Left lung (tissue), 10 donors: ENCODE data around the gene MLKL. TPM values are rescaled to one million over a fixed set of nuclear protein-coding genes. Genes with fewer than 3 reads are reported as not detected.

ENCODE experiments used
- ATAC-seq: fragments of 200-7000 bp; cut with Tn5 transposase; one replicate; pipeline ENCODE4 v1.9.1; 2020; ENCODE audit warnings: moderate library complexity
- DNase-seq, 4 donors: peaks; one replicate each; pipeline ENCODE4 v3.0.0-alpha.2; 2013 to 2020
- H3K27ac ChIP-seq, 2 donors: fragments of 200-600 bp; sonication (generic) in 1 of 2; one replicate each; pipeline versions ENCODE4 v1.5.0 to v1.8.0; 2020 to 2021
- H3K27me3 ChIP-seq, 2 donors: fragments of 200-600 bp; sonication (generic) in 1 of 2; one replicate each; pipeline versions ENCODE4 v1.5.0 to v1.8.0; 2020 to 2021
- H3K36me3 ChIP-seq, 2 donors: fragments of 200-600 bp; sonication (generic) in 1 of 2; one replicate each; pipeline versions ENCODE4 v1.5.0 to v1.8.0; 2020 to 2021
- H3K4me1 ChIP-seq, 2 donors: fragments of 200-600 bp; one replicate each; pipeline ENCODE4 v1.8.0; 2021
- H3K4me3 ChIP-seq, 2 donors: fragments of 200-600 bp; sonication (generic) in 1 of 2; one replicate each; pipeline versions ENCODE4 v1.5.0 to v1.8.0; 2020 to 2021; ENCODE audit warnings: mild to moderate bottlenecking in 1 of 2
- H3K9me3 ChIP-seq, 2 donors: fragments of 200-600 bp; sonication (generic) in 1 of 2; one replicate each; pipeline versions ENCODE4 v1.5.0 to v1.8.0; 2020 to 2021
- CTCF ChIP-seq, 2 donors: fragments of 200-600 bp; sonication (generic) in 1 of 2; IDR thresholded peaks; one replicate each; pipeline versions ENCODE4 v1.5.0 to v1.8.0; 2021; ENCODE audit warnings: antibody characterized with exemption in 2 of 2
- intact Hi-C, 2 donors: fragments of 100-400 bp; cut with DNase I; formaldehyde crosslinking; loops; one replicate each; pipeline versions ENCODE4 v1.11.2 to v1.14.2; 2022
- polyA plus RNA-seq, 6 donors: library from polyadenylated mRNA; unstranded; fragments of 120-200 nt; gene quantifications; one replicate each; pipeline ENCODE4 v1.2.1, GENCODE V29; 2013; ENCODE audit not compliant: insufficient read length in 6 of 6
- total RNA-seq, 2 donors: library from RNA; stranded (reverse); fragmentation: NEBNext Ultra II Directional; extraction: Animal tissue kit (Norgen Biotek cat#: 25700); gene quantifications; one replicate each; pipeline ENCODE4 v1.2.1, GENCODE V29; 2021
- donor health status: DM: no; HTN: yes; CAD: no.
- donor health status: DM: no; HTN: no; CAD: no.

Gene MLKL
- total and polyA plus RNA-seq, 8 donors = 5.2 to 40.5 (median 6.8) TPM

DNA sequence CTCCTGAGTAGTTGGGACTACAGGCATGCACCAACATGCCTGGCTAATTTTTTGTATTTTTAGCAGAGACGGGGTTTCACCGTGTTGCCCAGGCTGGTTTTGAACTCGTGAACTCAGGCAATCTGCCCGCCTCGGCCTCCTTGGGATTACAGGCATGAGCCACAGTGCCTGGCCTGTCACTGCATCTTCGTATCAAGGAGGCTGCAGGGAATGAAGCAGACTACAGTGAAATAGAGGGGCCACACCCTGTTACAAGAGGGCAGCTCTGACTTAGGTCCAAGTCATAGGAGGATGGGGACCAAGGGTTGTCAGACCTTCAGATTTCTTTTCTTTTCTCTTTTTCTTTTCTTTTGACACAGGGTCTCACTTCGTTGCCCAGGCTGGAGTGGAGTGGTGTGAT lies 45.3 kb upstream of the MLKL start:
- no peak overlapping the region for H3K4me3 ChIP-seq
- no peak overlapping the region for H3K27ac ChIP-seq
- no peak for TF ChIP-seq CTCF (IDR thresholded peaks at IDR 0.05)
- ATAC-seq (no peak), DNase-seq (no peak)
- intact Hi-C loops = no loop called here
- H3K4me1 ChIP-seq = no peaks in the 10 kb centered on the region
- no peaks in the 10 kb centered on the region for H3K9me3 ChIP-seq
- H3K27me3 ChIP-seq = peaks cover 0 to 4% of the 10 kb centered on the region in 2 donors
- H3K36me3 ChIP-seq = no peaks in the 10 kb centered on the region

DNA sequence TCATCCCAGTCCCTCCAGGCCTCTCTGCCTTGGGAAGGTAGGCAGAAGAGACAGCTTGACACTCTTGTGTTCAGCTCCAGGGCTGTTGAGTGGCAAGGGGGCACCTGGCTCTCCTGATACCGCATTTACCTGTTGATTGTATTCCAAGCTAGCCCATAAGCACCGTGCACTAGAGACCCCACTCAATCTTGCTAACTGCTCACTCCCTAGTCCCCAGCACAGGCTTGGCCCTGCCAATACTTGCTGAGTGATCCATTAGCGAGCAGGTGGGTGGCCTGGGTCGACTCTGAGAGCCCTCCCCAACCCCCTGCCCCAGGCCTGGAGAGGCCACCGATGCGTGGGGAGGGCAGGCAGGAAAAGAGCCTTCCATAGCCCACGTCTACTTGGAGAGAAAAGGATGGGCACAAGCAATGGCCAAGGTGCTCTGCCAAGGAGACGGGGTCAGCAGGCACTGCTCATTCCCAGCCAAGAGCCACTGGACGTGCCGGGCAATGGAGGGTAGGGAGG lies 44.5 kb upstream of the MLKL start:
- no peak for TF ChIP-seq CTCF (IDR thresholded peaks at IDR 0.05)
- no peak for ATAC-seq
- intact Hi-C loops = no loop called here
- H3K27ac ChIP-seq = no peak overlapping the region
- H3K27me3 ChIP-seq = peaks cover 0 to 4% of the 10 kb centered on the region in 2 donors
- no peaks in the 10 kb centered on the region for H3K36me3 ChIP-seq
- no peak overlapping the region for H3K4me3 ChIP-seq
- peak in 1 of 4 donors; percentile 34 for DNase-seq
- H3K9me3 ChIP-seq = no peaks in the 10 kb centered on the region
- no peaks in the 10 kb centered on the region for H3K4me1 ChIP-seq

DNA sequence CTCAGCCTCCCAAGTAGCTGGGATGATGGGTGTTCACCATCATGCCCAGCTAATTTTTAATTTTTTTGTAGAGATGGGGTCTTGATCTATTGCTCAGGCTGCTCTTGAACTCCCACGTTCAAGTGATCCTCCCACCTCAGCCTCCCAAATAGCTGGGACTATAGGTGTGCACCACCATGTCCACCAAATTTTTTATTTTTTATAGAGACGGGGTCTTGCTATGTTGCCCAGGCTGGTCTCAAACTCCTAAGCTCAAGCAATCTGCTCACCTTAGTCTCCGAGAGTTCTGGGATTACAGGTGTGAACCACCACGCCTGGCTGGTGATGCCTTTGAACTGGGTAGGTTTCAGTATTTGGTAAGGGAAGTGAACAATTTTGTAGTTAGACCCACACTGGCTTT lies 43.9 kb upstream of the MLKL start:
- no peak for ATAC-seq
- H3K4me1 ChIP-seq = no peaks in the 10 kb centered on the region
- intact Hi-C loops = no loop called here
- H3K4me3 ChIP-seq = no peak overlapping the region
- H3K36me3 ChIP-seq = no peaks in the 10 kb centered on the region
- peaks cover 0 to 4% of the 10 kb centered on the region in 2 donors for H3K27me3 ChIP-seq
- no peaks in the 10 kb centered on the region for H3K9me3 ChIP-seq
- H3K27ac ChIP-seq = peak overlapping the region in 1 of 2 donors; percentile 31
- no peak for TF ChIP-seq CTCF (IDR thresholded peaks at IDR 0.05)
- DNase-seq = no peak

DNA sequence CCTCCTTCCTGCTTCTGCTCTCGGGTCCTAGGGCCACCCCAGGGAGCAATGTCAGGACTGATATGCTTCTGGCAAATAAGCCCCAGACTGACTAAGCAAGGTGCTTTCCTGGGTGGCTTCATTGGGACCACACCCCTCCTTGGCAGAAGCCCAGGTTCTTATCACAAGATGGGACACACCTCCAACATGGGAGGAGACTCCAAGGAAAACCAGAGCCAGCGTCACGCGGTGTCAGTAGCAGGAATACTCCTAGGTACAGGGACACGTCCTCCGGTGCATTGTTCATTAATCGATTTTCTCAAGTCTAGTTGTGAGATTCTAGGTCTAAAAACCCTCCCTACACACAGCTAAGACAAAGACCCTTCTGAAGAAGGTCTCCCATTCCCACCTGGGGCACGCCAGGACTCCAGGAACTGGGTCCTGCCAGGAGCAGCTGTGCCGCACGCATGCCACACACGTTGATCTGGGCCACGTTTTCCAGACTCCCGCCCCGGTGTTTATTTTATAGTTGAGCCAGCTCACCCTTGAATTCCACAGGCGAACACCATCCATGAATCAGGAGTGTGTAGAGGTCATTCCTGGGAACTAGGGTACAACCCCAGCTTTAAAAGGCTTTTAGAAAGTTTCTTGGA lies 43.1 kb upstream of the MLKL start:
- no peaks in the 10 kb centered on the region for H3K9me3 ChIP-seq
- TF ChIP-seq CTCF (IDR thresholded peaks at IDR 0.05) = no peak
- intact Hi-C loops = no loop called here
- no peaks in the 10 kb centered on the region for H3K36me3 ChIP-seq
- ATAC-seq = peak; percentile 95
- no peaks in the 10 kb centered on the region for H3K4me1 ChIP-seq
- H3K4me3 ChIP-seq = no peak overlapping the region
- peaks cover 0 to 4% of the 10 kb centered on the region in 2 donors for H3K27me3 ChIP-seq
- peak; percentile 31 to 85 (median 80) for DNase-seq
- H3K27ac ChIP-seq = peak overlapping the region; percentile 3 to 59

DNA sequence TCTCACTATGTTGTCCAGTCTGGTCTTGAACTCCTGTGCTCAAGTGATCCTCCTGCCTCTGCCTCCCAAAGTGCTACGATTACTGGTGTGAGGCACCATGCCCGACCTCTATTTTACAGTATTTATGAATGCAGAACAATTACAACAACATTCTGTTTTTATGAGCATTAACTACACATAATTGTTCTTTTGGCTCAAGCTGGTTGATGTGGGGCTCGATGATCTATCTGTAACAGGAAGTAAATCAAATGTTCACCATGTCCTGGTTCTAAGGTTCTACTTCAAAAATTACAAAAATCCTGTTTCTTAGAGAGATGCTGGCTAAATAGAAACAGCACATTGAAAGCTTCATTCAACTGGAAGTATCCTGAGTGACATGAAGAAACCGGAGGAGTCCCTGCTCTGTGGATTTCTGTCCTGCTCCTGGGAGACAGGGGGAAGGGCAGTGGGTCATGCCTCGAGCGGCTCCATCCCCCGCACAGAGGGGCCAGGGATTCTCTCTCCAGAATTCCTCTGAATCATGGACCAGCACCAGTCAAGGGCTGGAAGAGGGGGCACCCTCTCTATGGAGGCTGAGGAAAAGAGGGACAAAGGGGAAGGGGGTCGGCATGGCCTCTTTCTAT lies 42.5 kb upstream of the MLKL start:
- ATAC-seq (peak; percentile 13), DNase-seq (no peak)
- Histone ChIP-seq H3K27me3 (no peaks in the 10 kb centered on the region), H3K36me3 (no peaks in the 10 kb centered on the region), H3K4me3 (no peak overlapping the region), H3K9me3 (no peaks in the 10 kb centered on the region), H3K4me1 (no peaks in the 10 kb centered on the region), H3K27ac (peak overlapping the region; percentile 3 to 59)
- intact Hi-C loops = no loop called here
- no peak for TF ChIP-seq CTCF (IDR thresholded peaks at IDR 0.05)
